Lung (tissue), 12 donors: Measurements from ENCODE around the gene KCTD21. TPM values are rescaled to one million over a fixed set of nuclear protein-coding genes. Genes with fewer than 3 reads are reported as not detected.

Experiments
- ATAC-seq: fragments of 200-7000 bp; cut with Tn5 transposase; one replicate; pipeline ENCODE4 v1.9.1; 2020; ENCODE audit warnings: moderate number of reproducible peaks; ENCODE audit not compliant: insufficient read depth, low FRiP score
- DNase-seq, 3 donors: peaks; one replicate each; pipeline ENCODE4 v3.0.0-alpha.2; 2013 to 2017
- H3K27ac ChIP-seq, 2 donors: one replicate each; pipeline ENCODE4 v1.5.1; 2013; ENCODE audit warnings: mild to moderate bottlenecking in 2 of 2, moderate library complexity in 2 of 2, control low read depth in 1 of 2, inconsistent platforms in 1 of 2, low read depth in 1 of 2, low read length in 1 of 2
- H3K27me3 ChIP-seq, 3 donors: one replicate each; pipeline ENCODE4 v1.5.1; 2013; ENCODE audit warnings: low read length in 2 of 3; ENCODE audit not compliant: control insufficient read depth in 3 of 3, insufficient read depth in 3 of 3
- H3K36me3 ChIP-seq, 4 donors: one replicate each; pipeline ENCODE4 v1.5.1; 2013; ENCODE audit warnings: low read length in 4 of 4, mild to moderate bottlenecking in 1 of 4, moderate library complexity in 1 of 4; ENCODE audit not compliant: control insufficient read depth in 4 of 4, insufficient read depth in 4 of 4
- H3K4me1 ChIP-seq, 5 donors: one replicate each; pipeline ENCODE4 v1.5.1; 2013; ENCODE audit warnings: low read length in 5 of 5, mild to moderate bottlenecking in 2 of 5, moderate library complexity in 1 of 5; ENCODE audit not compliant: control insufficient read depth in 5 of 5, insufficient read depth in 5 of 5
- H3K4me3 ChIP-seq: one replicate; pipeline ENCODE4 v1.5.1; 2013; ENCODE audit warnings: mild to moderate bottlenecking, control low read depth, moderate library complexity
- H3K9ac ChIP-seq, 2 donors: one replicate each; pipeline ENCODE4 v1.5.1; 2013; ENCODE audit warnings: low read length in 2 of 2, control low read depth in 1 of 2; ENCODE audit not compliant: insufficient read depth in 1 of 2
- H3K9me3 ChIP-seq, 4 donors: one replicate each; pipeline ENCODE4 v1.5.1; 2013; ENCODE audit warnings: low read length in 3 of 4, mild to moderate bottlenecking in 1 of 4, moderate library complexity in 1 of 4; ENCODE audit not compliant: control insufficient read depth in 4 of 4, insufficient read depth in 3 of 4
- CTCF ChIP-seq: IDR thresholded peaks from 2 replicates; pipeline ENCODE4 v1.5.1; 2012; ENCODE audit warnings: mild to moderate bottlenecking; ENCODE audit errors: control extremely low read depth, extremely low read depth
- WGBS, 2 donors: extraction: QIAGEN DNeasy Blood & Tissue Kit; methylation state at CpG; one replicate each; pipeline ENCODE4 v1.1.7; 2013; 5-methylcytosine and 5-hydroxymethylcytosine counted together
- polyA plus RNA-seq, 2 donors: library from polyadenylated mRNA; stranded (reverse); fragments of 200-250 nt; gene quantifications; one replicate each; pipeline ENCODE4 v1.2.1, GENCODE V29; 2013
- total RNA-seq, 2 donors: library from RNA; depleted of rRNA in 1 of 2; stranded (reverse); fragments of >200 nt in 1 of 2; gene quantifications; one replicate each; pipeline ENCODE4 v1.2.1, GENCODE V29; 2014 to 2021
- donor health status: control.
- donor health status: control.
- donor health status: Bipolar disorder and iron deficiency.
- donor health status: healthy.
- donor health status: DM: yes; HTN: yes; CAD: no.

The KCTD21 gene
- total and polyA plus RNA-seq, 4 donors = 4.1 to 10.8 (median 7.5) TPM

DNA sequence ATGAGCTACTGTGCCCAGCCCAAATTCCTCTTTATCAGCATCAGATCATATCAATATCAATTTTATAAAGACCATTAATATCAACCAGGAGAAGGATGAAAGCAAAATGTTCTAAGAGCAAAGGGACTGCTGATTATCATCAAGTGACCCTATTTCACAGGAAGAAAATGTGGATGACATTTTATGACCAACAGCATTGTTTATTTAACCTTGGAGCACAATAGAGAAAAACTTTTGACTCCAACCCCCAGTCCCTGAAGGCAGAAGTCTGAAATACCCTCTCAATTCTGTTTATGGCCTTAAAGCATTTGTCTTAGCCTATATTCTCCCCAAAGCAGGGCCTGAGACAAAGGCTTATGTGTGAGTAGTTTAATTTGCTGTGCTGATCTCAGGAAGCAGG is 37.7 kb downstream of the KCTD21 start:
- ATAC-seq (no peak), DNase-seq (no peak)
- no peak for TF ChIP-seq CTCF
- no peak overlapping the region for H3K4me3 ChIP-seq
- H3K36me3 ChIP-seq = no peaks in the 10 kb centered on the region
- no peak overlapping the region for H3K27ac ChIP-seq
- no peaks in the 10 kb centered on the region for H3K4me1 ChIP-seq
- no peak overlapping the region for H3K9ac ChIP-seq
- no peaks in the 10 kb centered on the region for H3K9me3 ChIP-seq
- no peaks in the 10 kb centered on the region for H3K27me3 ChIP-seq

DNA sequence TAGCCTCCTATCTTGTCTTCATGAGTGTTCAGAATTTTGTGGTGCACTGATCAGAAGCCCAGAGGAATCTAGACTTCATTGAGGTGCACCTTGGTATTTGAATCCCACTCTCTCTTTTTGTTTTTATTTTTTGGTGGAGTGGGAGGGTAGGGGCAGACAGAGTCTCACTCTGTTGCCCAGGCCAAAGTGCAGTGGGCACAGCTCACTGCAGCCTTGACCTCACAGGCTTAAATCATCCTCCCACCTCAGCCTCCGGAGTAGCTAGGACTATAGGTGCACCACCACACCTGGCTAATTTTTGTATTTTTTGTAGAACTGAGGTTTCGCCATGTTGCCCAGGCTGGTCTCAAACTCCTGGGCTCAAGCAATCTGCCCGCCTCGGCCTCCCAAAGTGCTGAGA is 38.1 kb downstream of the KCTD21 start:
- Histone ChIP-seq H3K27me3 (no peaks in the 10 kb centered on the region), H3K4me1 (no peaks in the 10 kb centered on the region), H3K4me3 (no peak overlapping the region), H3K36me3 (no peaks in the 10 kb centered on the region), H3K9me3 (no peaks in the 10 kb centered on the region), H3K27ac (no peak overlapping the region), H3K9ac (no peak overlapping the region)
- no peak for TF ChIP-seq CTCF
- no peak for DNase-seq
- 92 to 96% methylated on average over 4 of the region's 4 CpGs for WGBS, 2 donors
- no peak for ATAC-seq

DNA sequence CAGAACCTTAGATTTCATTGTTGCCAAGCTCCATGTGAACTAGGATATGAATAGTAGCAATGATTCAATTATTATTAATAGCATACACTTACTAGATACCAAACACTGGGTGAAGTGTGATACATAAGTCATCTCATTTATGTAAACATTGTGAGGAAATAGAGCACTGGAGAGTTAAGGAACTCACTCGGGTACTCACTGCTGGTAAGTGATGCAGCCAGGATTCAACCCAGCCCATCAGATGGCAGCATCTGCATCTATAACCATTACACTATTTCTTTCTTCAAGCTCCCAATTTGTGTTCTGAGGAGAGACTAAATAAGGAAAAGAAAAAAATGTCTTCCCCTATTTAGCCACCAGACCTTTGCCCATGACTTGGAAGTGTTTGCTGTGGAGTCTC is 38.8 kb downstream of the KCTD21 start:
- ATAC-seq = no peak

More for the DNA sequence above, 38.8 kb downstream of the KCTD21 start:
- no peaks in the 10 kb centered on the region for H3K4me1 ChIP-seq
- no peak overlapping the region for H3K9ac ChIP-seq
- TF ChIP-seq CTCF = no peak
- no peak overlapping the region for H3K4me3 ChIP-seq
- 11 to 19% methylated on average over 1 of the region's 1 CpG for WGBS, 2 donors
- no peak overlapping the region for H3K27ac ChIP-seq
- peak in 2 of 3 donors; percentile 43 to 50 for DNase-seq
- H3K36me3 ChIP-seq = no peaks in the 10 kb centered on the region
- no peaks in the 10 kb centered on the region for H3K9me3 ChIP-seq
- H3K27me3 ChIP-seq = no peaks in the 10 kb centered on the region
